Gastroesophageal sphincter (tissue), 4 donors: Measurements from ENCODE around the gene TNPO2. TPM values are rescaled to one million over a fixed set of nuclear protein-coding genes. Genes with fewer than 3 reads are reported as not detected.
"Not testable (repeated sequence)": the region's sequence is repeated elsewhere in the genome, so short reads cannot be mapped to it uniquely, and the experiment has no call there.

Source experiments
- ATAC-seq: fragments of 150-250 bp; one replicate; pipeline ENCODE4 v1.9.1; 2016; ENCODE audit warnings: mild to moderate bottlenecking, moderate library complexity
- H3K27ac ChIP-seq, 4 donors: fragments of 200-600 bp; sonication (generic) in 3 of 4; 1 replicate in 3 of 4; 2 replicates in 1 of 4; pipeline ENCODE4 v1.5.1; 2016 to 2019
- H3K27me3 ChIP-seq: fragments of 200-600 bp; sonication (generic); one replicate; pipeline ENCODE4 v1.5.1; 2019
- H3K36me3 ChIP-seq, 2 donors: fragments of 200-600 bp; sonication (generic); one replicate each; pipeline ENCODE4 v1.5.1; 2019; ENCODE audit warnings: control low read depth in 1 of 2
- H3K4me1 ChIP-seq, 3 donors: fragments of 200-600 bp; sonication (generic); 1 replicate in 2 of 3; 2 replicates in 1 of 3; pipeline ENCODE4 v1.5.1; 2016 to 2019; ENCODE audit warnings: control low read depth in 2 of 3
- H3K4me3 ChIP-seq, 2 donors: fragments of 200-600 bp; sonication (generic); one replicate each; pipeline ENCODE4 v1.5.1; 2019; ENCODE audit warnings: mild to moderate bottlenecking in 1 of 2, moderate library complexity in 1 of 2
- H3K9me3 ChIP-seq, 3 donors: fragments of 200-600 bp; sonication (generic); one replicate each; pipeline ENCODE4 v1.5.1; 2017 to 2019; ENCODE audit warnings: control low read depth in 2 of 3
- CTCF ChIP-seq, 4 experiments: fragments of 200-600 bp in 2 of 4; fragments of 450-650 bp in 2 of 4; sonication (generic) in 1 of 4; IDR thresholded peaks; one replicate each; pipeline ENCODE4 v1.5.1; 2017 to 2019; ENCODE audit warnings: antibody characterized with exemption in 4 of 4, mild to moderate bottlenecking in 2 of 4, moderate library complexity in 2 of 4
- EP300 ChIP-seq: sonication (generic); formaldehyde crosslinking; IDR thresholded peaks from one replicate; pipeline ENCODE4 v1.6.1; 2017; ENCODE audit warnings: antibody characterized with exemption, mild to moderate bottlenecking
- POLR2A ChIP-seq, 2 donors: fragments of 450-650 bp; IDR thresholded peaks; one replicate each; pipeline ENCODE4 v1.6.1; 2017; ENCODE audit warnings: antibody characterized with exemption in 2 of 2, mild to moderate bottlenecking in 2 of 2, moderate library complexity in 1 of 2
- POLR2AphosphoS5 ChIP-seq: sonication (generic); formaldehyde crosslinking; IDR thresholded peaks from one replicate; pipeline ENCODE4 v1.6.1; 2017; ENCODE audit warnings: antibody characterized with exemption
- WGBS, 2 donors: methylation state at CpG; one replicate each; pipeline ENCODE4 v1.1.5; 2018; ENCODE audit warnings: low coverage in 1 of 2; 5-methylcytosine and 5-hydroxymethylcytosine counted together
- total RNA-seq, 4 donors: library from RNA; depleted of rRNA; stranded (reverse); fragments of >200 nt; gene quantifications; one replicate each; pipeline ENCODE4 v1.1.0, GENCODE V29; 2016

The TNPO2 gene
- total RNA-seq, 4 donors from 2014 or later, result 52.0 to 89.2 (median 76.1) TPM

GRCh38 chr19:12731337-12731736 is 7.6 kb upstream of the TNPO2 start:
- no peak for ATAC-seq
- Histone ChIP-seq H3K9me3 (no peaks in the 10 kb centered on the region), H3K36me3 (peaks cover 0 to 44% of the 10 kb centered on the region in 2 donors), H3K4me1 (peaks cover 4 to 50% (median 26%) of the 10 kb centered on the region in 3 donors), H3K4me3 (no peak overlapping the region), H3K27ac (no peak overlapping the region), H3K27me3 (no peaks in the 10 kb centered on the region)
- TF ChIP-seq CTCF (IDR thresholded peaks at IDR 0.05) (no peak), POLR2AphosphoS5 (no peak), EP300 (no peak), POLR2A (IDR thresholded peaks at IDR 0.05) (no peak)
- WGBS, 2 donors, result 69 to 84% methylated on average over 2 to 5 of the region's 24 CpGs

GRCh38 chr19:12730064-12730463 is 6.3 kb upstream of the TNPO2 start:
- H3K4me1 ChIP-seq, result peaks cover 4 to 43% (median 25%) of the 10 kb centered on the region in 3 donors
- WGBS, 2 donors, result 69 to 71% methylated on average over 1 to 2 of the region's 3 CpGs
- no peaks in the 10 kb centered on the region for H3K27me3 ChIP-seq
- ATAC-seq, result no peak
- no peak for TF ChIP-seq POLR2AphosphoS5
- TF ChIP-seq EP300, result no peak
- no peak for TF ChIP-seq CTCF (IDR thresholded peaks at IDR 0.05)
- no peak for TF ChIP-seq POLR2A (IDR thresholded peaks at IDR 0.05)
- no peak overlapping the region for H3K4me3 ChIP-seq
- peaks cover 0 to 44% of the 10 kb centered on the region in 2 donors for H3K36me3 ChIP-seq
- no peak overlapping the region for H3K27ac ChIP-seq
- H3K9me3 ChIP-seq, result no peaks in the 10 kb centered on the region

GRCh38 chr19:12727745-12728433 is 4.2 kb upstream of the TNPO2 start:
- Histone ChIP-seq H3K27me3 (no peaks in the 10 kb centered on the region), H3K36me3 (peaks cover 0 to 44% of the 10 kb centered on the region in 2 donors), H3K4me1 (peaks cover 0 to 45% (median 25%) of the 10 kb centered on the region in 3 donors), H3K4me3 (no peak overlapping the region), H3K9me3 (no peaks in the 10 kb centered on the region), H3K27ac (no peak overlapping the region)
- ATAC-seq, result no peak
- no CpG with 5 or more reads among the region's 9 CpGs for WGBS, 2 donors
- TF ChIP-seq POLR2AphosphoS5 (no peak), CTCF (IDR thresholded peaks at IDR 0.05) (no peak), POLR2A (IDR thresholded peaks at IDR 0.05) (no peak), EP300 (no peak)

GRCh38 chr19:12726988-12727316 is 3.2 kb upstream of the TNPO2 start:
- Histone ChIP-seq H3K4me3 (no peak overlapping the region), H3K4me1 (peaks cover 0 to 38% (median 17%) of the 10 kb centered on the region in 3 donors), H3K36me3 (peaks cover 0 to 44% of the 10 kb centered on the region in 2 donors), H3K27ac (no peak overlapping the region), H3K9me3 (no peaks in the 10 kb centered on the region), H3K27me3 (no peaks in the 10 kb centered on the region)
- ATAC-seq, result no peak
- WGBS, 2 donors, result 83 to 96% methylated on average over 1 to 2 of the region's 2 CpGs
- TF ChIP-seq CTCF (IDR thresholded peaks at IDR 0.05), result no peak
- no peak for TF ChIP-seq EP300
- TF ChIP-seq POLR2A (IDR thresholded peaks at IDR 0.05), result no peak
- TF ChIP-seq POLR2AphosphoS5, result no peak

- ATAC-seq, H3K4me3 ChIP-seq, H3K27ac ChIP-seq, H3K27me3 ChIP-seq, H3K9me3 ChIP-seq: not testable (repeated sequence)
- Histone ChIP-seq H3K4me1 (peaks cover 0 to 34% (median 15%) of the 10 kb centered on the region in 3 donors), H3K36me3 (peaks cover 0 to 32% of the 10 kb centered on the region in 2 donors)
- 82 to 97% methylated on average over 7 to 8 of the region's 10 CpGs for WGBS, 2 donors
Measured at GRCh38 chr19:12725612-12726011, 1.9 kb upstream of the TNPO2 start.
